WTC11 (cell line): ENCODE data around the gene ADARB2. TPM values are rescaled to one million over a fixed set of nuclear protein-coding genes. Genes with fewer than 3 reads are reported as not detected.
A peak's percentile ranks its signal among the peaks of the same experiment; 100 is the strongest.

ENCODE experiments used
- ATAC-seq: fragments of 200-7000 bp; cut with Tn5 transposase; 2 replicates; pipeline ENCODE4 v1.10.0; 2021; ENCODE audit warnings: mild to moderate bottlenecking, moderate library complexity
- CTCF ChIA-PET: fragments of 300-600 bp; sonication (Branson Sonifier 250); formaldehyde crosslinking; loops from one replicate; lab custom pipeline; 2021; ENCODE audit warnings: antibody characterized with exemption; lab: Charles Lee
- POLR2A ChIA-PET: fragments of 350-600 bp; sonication (Branson Sonifier 250); formaldehyde crosslinking; loops from one replicate; lab custom pipeline; 2021; ENCODE audit warnings: antibody characterized with exemption; lab: Charles Lee
- DNase-seq: peaks from one replicate; pipeline ENCODE4 v3.0.0; 2021; ENCODE audit warnings: low spot score
- H3K27ac Mint-ChIP-seq: 2 replicates; pipeline ENCODE4 v1.8.0; 2021; ENCODE audit warnings: mixed read lengths
- H3K27me3 Mint-ChIP-seq: 2 replicates; pipeline ENCODE4 v1.8.0; 2021; ENCODE audit warnings: low read depth, mild to moderate bottlenecking, moderate library complexity, mixed read lengths
- H3K36me3 Mint-ChIP-seq: 2 replicates; pipeline ENCODE4 v1.8.0; 2021; ENCODE audit warnings: mixed read lengths
- H3K4me1 Mint-ChIP-seq: 2 replicates; pipeline ENCODE4 v1.8.0; 2022; ENCODE audit warnings: mixed read lengths
- H3K4me3 Mint-ChIP-seq: 2 replicates; pipeline ENCODE4 v1.8.0; 2021; ENCODE audit warnings: mild to moderate bottlenecking, moderate library complexity, mixed read lengths
- H3K9me3 Mint-ChIP-seq: 2 replicates; pipeline ENCODE4 v1.8.0; 2021; ENCODE audit warnings: mixed read lengths
- AFF4 ChIP-seq: sonication (generic); formaldehyde crosslinking; IDR thresholded peaks from 2 replicates; pipeline ENCODE4 v1.8.1; 2023; ENCODE audit warnings: mild to moderate bottlenecking, missing genetic modification reagents, borderline replicate concordance
- CBFB ChIP-seq: sonication (generic); formaldehyde crosslinking; IDR thresholded peaks from 2 replicates; pipeline ENCODE4 v1.8.1; 2022; ENCODE audit warnings: mild to moderate bottlenecking, low read depth, missing genetic modification reagents
- CDX4 ChIP-seq: fragments of 250-450 bp; sonication (Bioruptor Pico); IDR thresholded peaks from 2 replicates; pipeline ENCODE4 v1.9.0; 2021; ENCODE audit warnings: moderate library complexity, mild to moderate bottlenecking, inconsistent platforms, borderline replicate concordance
- CTCF ChIP-seq: fragments of 200-600 bp; IDR thresholded peaks from 2 replicates; pipeline ENCODE4 v1.8.0; 2022; ENCODE audit warnings: antibody characterized with exemption
- E2F1 ChIP-seq: sonication (generic); formaldehyde crosslinking; IDR thresholded peaks from 2 replicates; pipeline ENCODE4 v1.8.0; 2022; ENCODE audit warnings: mild to moderate bottlenecking, missing genetic modification reagents
- E2F4 ChIP-seq: sonication (generic); formaldehyde crosslinking; IDR thresholded peaks from 2 replicates; pipeline ENCODE4 v1.8.1; 2022; ENCODE audit warnings: low read depth, mild to moderate bottlenecking, moderate library complexity, missing genetic modification reagents, borderline replicate concordance
- HMGA2 ChIP-seq: fragments of 250-450 bp; sonication (Bioruptor Pico); IDR thresholded peaks from 2 replicates; pipeline ENCODE4 v1.4.0; 2021; ENCODE audit warnings: mild to moderate bottlenecking, moderate library complexity
- IRF2 ChIP-seq: sonication (generic); formaldehyde crosslinking; IDR thresholded peaks from 2 replicates; pipeline ENCODE4 v1.8.0; 2022; ENCODE audit warnings: low read depth, missing genetic modification reagents, borderline replicate concordance
- MAX ChIP-seq: sonication (generic); formaldehyde crosslinking; IDR thresholded peaks from 2 replicates; pipeline ENCODE4 v1.8.0; 2022; ENCODE audit warnings: mild to moderate bottlenecking, missing genetic modification reagents
- NFE2L1 ChIP-seq: sonication (generic); formaldehyde crosslinking; IDR thresholded peaks from 2 replicates; pipeline ENCODE4 v1.8.1; 2023; ENCODE audit warnings: missing genetic modification reagents
- PRRX2 ChIP-seq: fragments of 250-450 bp; sonication (Bioruptor Pico); IDR thresholded peaks from 2 replicates; pipeline ENCODE4 v1.8.0; 2021; ENCODE audit warnings: mild to moderate bottlenecking
- SP1 ChIP-seq: sonication (generic); formaldehyde crosslinking; conservative IDR thresholded peaks from 2 replicates; pipeline ENCODE4 v1.8.1; 2022; ENCODE audit warnings: missing genetic modification reagents
- TP53 ChIP-seq: sonication (generic); formaldehyde crosslinking; IDR thresholded peaks from 2 replicates; pipeline ENCODE4 v1.8.1; 2023; ENCODE audit warnings: mild to moderate bottlenecking, missing genetic modification reagents
- USF1 ChIP-seq: sonication (generic); formaldehyde crosslinking; IDR thresholded peaks from 2 replicates; pipeline ENCODE4 v1.8.0; 2022; ENCODE audit warnings: mild to moderate bottlenecking, missing genetic modification reagents
- USF2 ChIP-seq: sonication (generic); formaldehyde crosslinking; IDR thresholded peaks from 2 replicates; pipeline ENCODE4 v1.8.1; 2023; ENCODE audit warnings: mild to moderate bottlenecking, missing genetic modification reagents, moderate library complexity
- ZBTB43 ChIP-seq: sonication (generic); formaldehyde crosslinking; IDR thresholded peaks from 2 replicates; pipeline ENCODE4 v1.8.1; 2023; ENCODE audit warnings: mild to moderate bottlenecking, missing genetic modification reagents
- ZNF138 ChIP-seq: sonication (generic); formaldehyde crosslinking; conservative IDR thresholded peaks from 2 replicates; pipeline ENCODE4 v1.8.1; 2022; ENCODE audit warnings: mild to moderate bottlenecking, moderate library complexity, missing genetic modification reagents
- ZNF317 ChIP-seq: sonication (generic); formaldehyde crosslinking; IDR thresholded peaks from 2 replicates; pipeline ENCODE4 v1.8.1; 2023; ENCODE audit warnings: low read depth, mild to moderate bottlenecking, moderate library complexity, missing genetic modification reagents, borderline replicate concordance
- total RNA-seq: library from RNA; stranded (reverse); gene quantifications from 3 replicates; pipeline ENCODE4 v1.2.3, GENCODE V29; 2021

ADARB2 gene
- total RNA-seq, 1 experiment from 2014 or later: 3.7 TPM

- TF ChIP-seq E2F1 (CRISPR knock-in tag) (no peak), NFE2L1 (no peak), PRRX2 (CRISPR knock-in tag) (no peak), MAX (CRISPR knock-in tag) (no peak), CBFB (no peak), HMGA2 (CRISPR knock-in tag) (no peak), SP1 (CRISPR knock-in tag) (no peak), ZNF317 (CRISPR knock-in tag) (no peak), USF2 (no peak), USF1 (no peak), ZBTB43 (CRISPR knock-in tag) (no peak), TP53 (CRISPR knock-in tag) (no peak), CTCF (no peak)
- CTCF ChIA-PET: interaction anchor here (0.8 to 4.6 kb wide), 8 partner anchors 7 to 251 kb away, joined by 3 to 58 read pairs (median 5); no protein-coding TSS in a partner anchor
- DNase-seq (no peak), ATAC-seq (no peak)
- Mint-ChIP-seq H3K9me3 (no peaks in the 10 kb centered on the region), H3K27ac (no peak overlapping the region), H3K4me3 (no peak overlapping the region), H3K4me1 (peaks cover 43% of the 10 kb centered on the region), H3K36me3 (no peaks in the 10 kb centered on the region), H3K27me3 (no peaks in the 10 kb centered on the region)
- POLR2A ChIA-PET: no interaction called here
These were observed 375.8 kb downstream of the ADARB2 start for GRCh38 chr10:1361411-1362105.

GRCh38 chr10:1360558-1361164, 376.7 kb downstream of the ADARB2 start:
- no peaks in the 10 kb centered on the region for H3K9me3 Mint-ChIP-seq
- H3K4me3 Mint-ChIP-seq: no peak overlapping the region
- ATAC-seq: peak; percentile 30
- no peaks in the 10 kb centered on the region for H3K36me3 Mint-ChIP-seq
- no peak for TF ChIP-seq AFF4
- no peak for TF ChIP-seq ZNF138 (CRISPR knock-in tag)
- TF ChIP-seq CDX4 (CRISPR knock-in tag): no peak
- no peak for TF ChIP-seq E2F4 (CRISPR knock-in tag)
- TF ChIP-seq IRF2 (CRISPR knock-in tag): no peak
- H3K4me1 Mint-ChIP-seq: peaks cover 43% of the 10 kb centered on the region
- no peak overlapping the region; the same call in 1 of the 2 replicates for H3K27ac Mint-ChIP-seq
- peak; percentile 53 for DNase-seq
- no peaks in the 10 kb centered on the region for H3K27me3 Mint-ChIP-seq
- ChIA-PET POLR2A (no interaction called here), CTCF (interaction anchor here (0.8 to 4.6 kb wide), 14 partner anchors 8 to 250 kb away, joined by 3 to 58 read pairs (median 3); no protein-coding TSS in a partner anchor)
